Activated naive CD4-positive, alpha-beta T cell treated with anti-CD3 and anti-CD28 coated beads, Interleukin-2, amount 50 U/mL, for 72 hours (primary cell): ENCODE results near the gene TGFBR3. TPM values are rescaled to one million over a fixed set of nuclear protein-coding genes. Genes with fewer than 3 reads are reported as not detected.
A peak's percentile ranks its signal among the peaks of the same experiment; 100 is the strongest.

Source experiments
- ATAC-seq, 2 donors: fragments of 150-1000 bp; cut with Tn5 transposase; 2 replicates each; pipeline ENCODE4 v1.10.0; 2021; ENCODE audit warnings: mild to moderate bottlenecking in 2 of 2, moderate library complexity in 2 of 2
- DNase-seq, 2 donors: peaks; one replicate each; pipeline ENCODE4 v3.0.0; 2021 to 2022; ENCODE audit warnings: low spot score in 2 of 2
- H3K27ac Mint-ChIP-seq, 2 donors: one replicate each; pipeline ENCODE4 v1.8.0; 2022; ENCODE audit warnings: mild to moderate bottlenecking in 2 of 2, mixed read lengths in 2 of 2
- H3K36me3 Mint-ChIP-seq, 2 donors: one replicate each; pipeline ENCODE4 v1.8.0; 2022; ENCODE audit warnings: mixed read lengths in 2 of 2
- H3K9me3 Mint-ChIP-seq, 2 donors: one replicate each; pipeline ENCODE4 v1.8.0; 2022; ENCODE audit warnings: mixed read lengths in 2 of 2
- total RNA-seq, 2 donors: library from RNA; stranded (reverse); gene quantifications; one replicate each; pipeline ENCODE4 v1.2.3, GENCODE V29; 2022

The TGFBR3 gene
- total RNA-seq, 2 donors from 2014 or later: 1.2 to 3.3 TPM

GRCh38 chr1:91891454-91891853 lies 5.5 kb upstream of the TGFBR3 start:
- Mint-ChIP-seq H3K36me3 (peaks cover 0 to 6% of the 10 kb centered on the region in 2 donors), H3K9me3 (peaks cover 0 to 14% of the 10 kb centered on the region in 2 donors), H3K27ac (no peak overlapping the region)
- ATAC-seq (no peak), DNase-seq (no peak)

GRCh38 chr1:91889717-91890459 lies 3.9 kb upstream of the TGFBR3 start:
- DNase-seq (no peak), ATAC-seq (no peak)
- H3K9me3 Mint-ChIP-seq: peaks cover 0 to 10% of the 10 kb centered on the region in 2 donors
- H3K36me3 Mint-ChIP-seq: peaks cover 4 to 10% of the 10 kb centered on the region in 2 donors
- H3K27ac Mint-ChIP-seq: no peak overlapping the region

- H3K27ac Mint-ChIP-seq: peak overlapping the region; percentile 55 to 91
- peaks cover 8 to 14% of the 10 kb centered on the region in 2 donors for H3K36me3 Mint-ChIP-seq
- DNase-seq: peak; percentile 20 to 62
- peak; percentile 34 to 51 for ATAC-seq
- peaks cover 0 to 4% of the 10 kb centered on the region in 2 donors for H3K9me3 Mint-ChIP-seq
These were observed 687 bp downstream of the TGFBR3 start for GRCh38 chr1:91885213-91885715.

- DNase-seq: peak in 1 of 2 donors; percentile 42
- ATAC-seq: peak; percentile 51 to 74
- peaks cover 0 to 4% of the 10 kb centered on the region in 2 donors for H3K9me3 Mint-ChIP-seq
These were observed 1.3 kb downstream of the TGFBR3 start for GRCh38 chr1:91884459-91885212.

GRCh38 chr1:91883470-91883869 lies 2.5 kb downstream of the TGFBR3 start:
- H3K36me3 Mint-ChIP-seq: peaks cover 8 to 14% of the 10 kb centered on the region in 2 donors
- no peak overlapping the region for H3K27ac Mint-ChIP-seq
- peaks cover 0 to 4% of the 10 kb centered on the region in 2 donors for H3K9me3 Mint-ChIP-seq
- DNase-seq: no peak
- no peak for ATAC-seq

More at GRCh38 chr1:91884459-91885212, 1.3 kb downstream of the TGFBR3 start:
- peaks cover 8 to 14% of the 10 kb centered on the region in 2 donors for H3K36me3 Mint-ChIP-seq
- peak overlapping the region; percentile 55 to 91 for H3K27ac Mint-ChIP-seq

- H3K27ac Mint-ChIP-seq: no peak overlapping the region
- ATAC-seq (no peak), DNase-seq (no peak)
- H3K36me3 Mint-ChIP-seq: peaks cover 8% of the 10 kb centered on the region in 2 donors
- no peaks in the 10 kb centered on the region for H3K9me3 Mint-ChIP-seq
These were observed 4.7 kb downstream of the TGFBR3 start for GRCh38 chr1:91881280-91881679.

- Mint-ChIP-seq H3K36me3 (peaks cover 2 to 3% of the 10 kb centered on the region in 2 donors), H3K9me3 (no peaks in the 10 kb centered on the region), H3K27ac (no peak overlapping the region)
- ATAC-seq (no peak), DNase-seq (no peak)
These were observed 6.2 kb downstream of the TGFBR3 start for GRCh38 chr1:91879733-91880132.

GRCh38 chr1:91877574-91878208 lies 8.3 kb downstream of the TGFBR3 start:
- peak; percentile 77 to 79 for ATAC-seq
- Mint-ChIP-seq H3K27ac (peak overlapping the region; percentile 79 to 89), H3K36me3 (no peaks in the 10 kb centered on the region), H3K9me3 (no peaks in the 10 kb centered on the region)
- no peak for DNase-seq

- ATAC-seq: no peak
- no peaks in the 10 kb centered on the region for H3K36me3 Mint-ChIP-seq
- DNase-seq: no peak
- no peaks in the 10 kb centered on the region for H3K9me3 Mint-ChIP-seq
- peak overlapping the region; percentile 79 to 89 for H3K27ac Mint-ChIP-seq
These were observed 9.0 kb downstream of the TGFBR3 start for GRCh38 chr1:91876781-91877573.

- Mint-ChIP-seq H3K36me3 (no peaks in the 10 kb centered on the region), H3K27ac (no peak overlapping the region), H3K9me3 (no peaks in the 10 kb centered on the region)
- DNase-seq (peak in 1 of 2 donors; percentile 44), ATAC-seq (peak; percentile 68 to 85)
These were observed 9.9 kb downstream of the TGFBR3 start for GRCh38 chr1:91876040-91876470.

GRCh38 chr1:91874167-91874566 lies 11.8 kb downstream of the TGFBR3 start:
- no peak overlapping the region for H3K27ac Mint-ChIP-seq
- H3K36me3 Mint-ChIP-seq: no peaks in the 10 kb centered on the region
- H3K9me3 Mint-ChIP-seq: no peaks in the 10 kb centered on the region
- DNase-seq (no peak), ATAC-seq (no peak)

GRCh38 chr1:91872559-91873081 lies 13.3 kb downstream of the TGFBR3 start:
- Mint-ChIP-seq H3K27ac (peak overlapping the region in 1 of 2 donors; percentile 19), H3K36me3 (no peaks in the 10 kb centered on the region), H3K9me3 (no peaks in the 10 kb centered on the region)
- DNase-seq (peak; percentile 35 to 82), ATAC-seq (peak; percentile 54 to 86)

- Mint-ChIP-seq H3K27ac (no peak overlapping the region), H3K9me3 (no peaks in the 10 kb centered on the region), H3K36me3 (no peaks in the 10 kb centered on the region)
- ATAC-seq (no peak), DNase-seq (no peak)
These were observed 14.0 kb downstream of the TGFBR3 start for GRCh38 chr1:91872000-91872399.

GRCh38 chr1:91870322-91870721 lies 15.6 kb downstream of the TGFBR3 start:
- DNase-seq (no peak), ATAC-seq (no peak)
- no peak overlapping the region for H3K27ac Mint-ChIP-seq
- no peaks in the 10 kb centered on the region for H3K9me3 Mint-ChIP-seq
- H3K36me3 Mint-ChIP-seq: no peaks in the 10 kb centered on the region

GRCh38 chr1:91866425-91866824 lies 19.5 kb downstream of the TGFBR3 start:
- no peak for DNase-seq
- ATAC-seq: no peak

More at GRCh38 chr1:91866425-91866824, 19.5 kb downstream of the TGFBR3 start:
- H3K36me3 Mint-ChIP-seq: no peaks in the 10 kb centered on the region
- no peaks in the 10 kb centered on the region for H3K9me3 Mint-ChIP-seq
- H3K27ac Mint-ChIP-seq: no peak overlapping the region
